H54 (cell line): ENCODE data around the gene HOXB8.

Experiments
- DNase-seq: peaks from one replicate; pipeline ENCODE4 v3.0.0; 2011; ENCODE audit warnings: low spot score, mixed read lengths; ENCODE audit not compliant: insufficient read length
- FAIRE-seq: peaks from 3 replicates; lab custom pipeline; 2011; peaks lifted over from hg19 to GRCh38; lab: Jason Lieb, UNC
- POLR2A ChIP-seq: IDR thresholded peaks from 2 replicates; pipeline ENCODE4 v1.6.1; 2011; ENCODE audit warnings: low read depth, mild to moderate bottlenecking, low read length

The HOXB8 gene

GRCh38 chr17:48624544-48625494 lies 9.7 kb upstream of the HOXB8 start:
- FAIRE-seq = no peak
- DNase-seq = no peak

GRCh38 chr17:48624118-48624517 lies 9.0 kb upstream of the HOXB8 start:
- TF ChIP-seq POLR2A = no peak
- no peak for FAIRE-seq

More at GRCh38 chr17:48624544-48625494, 9.7 kb upstream of the HOXB8 start:
- no peak for TF ChIP-seq POLR2A

GRCh38 chr17:48623583-48623982 lies 8.5 kb upstream of the HOXB8 start:
- DNase-seq (no peak), FAIRE-seq (no peak)
- no peak for TF ChIP-seq POLR2A

More at GRCh38 chr17:48624118-48624517, 9.0 kb upstream of the HOXB8 start:
- DNase-seq = no peak

- TF ChIP-seq POLR2A = no peak
- DNase-seq (no peak), FAIRE-seq (no peak)
These were observed 7.8 kb upstream of the HOXB8 start for GRCh38 chr17:48622857-48623256.

GRCh38 chr17:48621410-48622392 lies 6.6 kb upstream of the HOXB8 start:
- TF ChIP-seq POLR2A = no peak
- FAIRE-seq (no peak), DNase-seq (no peak)

- DNase-seq = no peak
- FAIRE-seq = no peak
- no peak for TF ChIP-seq POLR2A
These were observed 5.5 kb upstream of the HOXB8 start for GRCh38 chr17:48620461-48621139.

GRCh38 chr17:48619826-48620449 lies 4.8 kb upstream of the HOXB8 start:
- DNase-seq = no peak
- FAIRE-seq = no peak
- TF ChIP-seq POLR2A = no peak

- FAIRE-seq = no peak
- TF ChIP-seq POLR2A = no peak
These were observed 3.3 kb upstream of the HOXB8 start for GRCh38 chr17:48618256-48618896.

GRCh38 chr17:48617471-48618255 lies 2.6 kb upstream of the HOXB8 start:
- no peak for TF ChIP-seq POLR2A
- FAIRE-seq = no peak
- DNase-seq = no peak

More at GRCh38 chr17:48618256-48618896, 3.3 kb upstream of the HOXB8 start:
- peak; percentile 97 for DNase-seq

GRCh38 chr17:48616717-48617470 lies 1.8 kb upstream of the HOXB8 start:
- FAIRE-seq (no peak), DNase-seq (no peak)
- no peak for TF ChIP-seq POLR2A
